HUES48 (cell line): ENCODE measurements around the gene MFSD2A.

ENCODE experiments used
- H3K27ac ChIP-seq: one replicate; pipeline ENCODE4 v1.7.0; 2013; ENCODE audit warnings: low read depth, low read length, inconsistent platforms
- H3K27me3 ChIP-seq: 2 replicates; pipeline ENCODE4 v1.6.1; 2013; ENCODE audit warnings: mild to moderate bottlenecking, low read length; ENCODE audit not compliant: control insufficient read depth, insufficient read depth
- H3K36me3 ChIP-seq: 2 replicates; pipeline ENCODE4 v1.6.1; 2013; ENCODE audit warnings: low read length; ENCODE audit not compliant: control insufficient read depth, insufficient read depth
- H3K4me1 ChIP-seq: 2 replicates; pipeline ENCODE4 v1.6.1; 2013; ENCODE audit warnings: mild to moderate bottlenecking, low read length; ENCODE audit not compliant: control insufficient read depth, insufficient read depth
- H3K4me3 ChIP-seq: 2 replicates; pipeline ENCODE4 v1.5.1; 2013; ENCODE audit warnings: mild to moderate bottlenecking, low read depth, low read length
- H3K9ac ChIP-seq: 2 replicates; pipeline ENCODE4 v1.6.1; 2013; ENCODE audit warnings: mild to moderate bottlenecking, low read depth, low read length, moderate library complexity
- H3K9me3 ChIP-seq: 2 replicates; pipeline ENCODE4 v1.6.1; 2013; ENCODE audit warnings: low read length; ENCODE audit not compliant: control insufficient read depth, insufficient read depth

MFSD2A gene

GRCh38 chr1:39925721-39926342 lies 29.1 kb upstream of the MFSD2A start:
- Histone ChIP-seq H3K9ac (no peak overlapping the region), H3K9me3 (no peaks in the 10 kb centered on the region), H3K4me3 (no peak overlapping the region), H3K27ac (no peak overlapping the region), H3K4me1 (peaks cover 12% of the 10 kb centered on the region), H3K27me3 (peaks cover 11% of the 10 kb centered on the region; the same call in 1 of the 2 replicates), H3K36me3 (no peaks in the 10 kb centered on the region)

- Histone ChIP-seq H3K27ac (no peak overlapping the region), H3K9ac (no peak overlapping the region), H3K9me3 (no peaks in the 10 kb centered on the region), H3K4me1 (peaks cover 11% of the 10 kb centered on the region), H3K4me3 (no peak overlapping the region), H3K36me3 (no peaks in the 10 kb centered on the region), H3K27me3 (peaks cover 9% of the 10 kb centered on the region; the same call in 1 of the 2 replicates)
Measured at GRCh38 chr1:39926343-39926793, 28.6 kb upstream of the MFSD2A start.

- Histone ChIP-seq H3K9ac (no peak overlapping the region), H3K36me3 (no peaks in the 10 kb centered on the region), H3K4me1 (peaks cover 7% of the 10 kb centered on the region), H3K27me3 (peaks cover 6% of the 10 kb centered on the region; the same call in 1 of the 2 replicates), H3K9me3 (no peaks in the 10 kb centered on the region), H3K27ac (no peak overlapping the region), H3K4me3 (no peak overlapping the region)
Measured at GRCh38 chr1:39926820-39927219, 28.1 kb upstream of the MFSD2A start.

GRCh38 chr1:39927538-39927937 lies 27.4 kb upstream of the MFSD2A start:
- no peaks in the 10 kb centered on the region for H3K9me3 ChIP-seq
- H3K27ac ChIP-seq: no peak overlapping the region
- H3K9ac ChIP-seq: no peak overlapping the region
- peaks cover 3% of the 10 kb centered on the region; the same call in 1 of the 2 replicates for H3K4me1 ChIP-seq
- no peak overlapping the region for H3K4me3 ChIP-seq
- H3K36me3 ChIP-seq: no peaks in the 10 kb centered on the region
- 0 out of 2 replicates have a peak, but pooled peaks cover 3% of the 10 kb centered on the region for H3K27me3 ChIP-seq

- H3K36me3 ChIP-seq: no peaks in the 10 kb centered on the region
- H3K27ac ChIP-seq: no peak overlapping the region
- H3K4me1 ChIP-seq: no peaks in the 10 kb centered on the region
- H3K27me3 ChIP-seq: no peaks in the 10 kb centered on the region
- no peak overlapping the region for H3K4me3 ChIP-seq
- H3K9me3 ChIP-seq: no peaks in the 10 kb centered on the region
- H3K9ac ChIP-seq: no peak overlapping the region
Measured at GRCh38 chr1:39928809-39929587, 25.9 kb upstream of the MFSD2A start.

GRCh38 chr1:39933956-39934941 lies 20.7 kb upstream of the MFSD2A start:
- H3K9me3 ChIP-seq: no peaks in the 10 kb centered on the region
- no peak overlapping the region for H3K4me3 ChIP-seq
- no peaks in the 10 kb centered on the region for H3K4me1 ChIP-seq
- H3K9ac ChIP-seq: no peak overlapping the region
- no peaks in the 10 kb centered on the region for H3K36me3 ChIP-seq
- H3K27ac ChIP-seq: no peak overlapping the region
- no peaks in the 10 kb centered on the region for H3K27me3 ChIP-seq

- Histone ChIP-seq H3K36me3 (no peaks in the 10 kb centered on the region), H3K27me3 (no peaks in the 10 kb centered on the region), H3K4me1 (no peaks in the 10 kb centered on the region), H3K9ac (no peak overlapping the region), H3K9me3 (no peaks in the 10 kb centered on the region), H3K27ac (no peak overlapping the region), H3K4me3 (no peak overlapping the region)
Measured at GRCh38 chr1:39936724-39937491, 18.0 kb upstream of the MFSD2A start.

- no peaks in the 10 kb centered on the region for H3K27me3 ChIP-seq
- H3K4me3 ChIP-seq: no peak overlapping the region
- H3K9me3 ChIP-seq: no peaks in the 10 kb centered on the region
- no peaks in the 10 kb centered on the region for H3K36me3 ChIP-seq
- H3K4me1 ChIP-seq: 0 out of 2 replicates have a peak, but pooled peaks cover 5% of the 10 kb centered on the region
- H3K27ac ChIP-seq: no peak overlapping the region
- no peak overlapping the region for H3K9ac ChIP-seq
Measured at GRCh38 chr1:39938856-39939255, 16.1 kb upstream of the MFSD2A start.

- Histone ChIP-seq H3K4me3 (no peak overlapping the region), H3K4me1 (0 out of 2 replicates have a peak, but pooled peaks cover 5% of the 10 kb centered on the region), H3K9ac (no peak overlapping the region), H3K36me3 (no peaks in the 10 kb centered on the region), H3K9me3 (no peaks in the 10 kb centered on the region), H3K27ac (no peak overlapping the region), H3K27me3 (no peaks in the 10 kb centered on the region)
Measured at GRCh38 chr1:39940253-39940652, 14.7 kb upstream of the MFSD2A start.
